Astrocyte of the hippocampus (primary cell): Measurements from ENCODE around the gene ASL.
"Not testable (repeated sequence)": the region's sequence is repeated elsewhere in the genome, so short reads cannot be mapped to it uniquely, and the experiment has no call there.

Experiments
- DNase-seq: peaks from one replicate; pipeline ENCODE4 v3.0.0; 2011; ENCODE audit warnings: low read depth, low spot score

Gene ASL

GRCh38 chr7:66076462-66077329 is 1.1 kb downstream of the ASL start:
- no peak for DNase-seq

DNA sequence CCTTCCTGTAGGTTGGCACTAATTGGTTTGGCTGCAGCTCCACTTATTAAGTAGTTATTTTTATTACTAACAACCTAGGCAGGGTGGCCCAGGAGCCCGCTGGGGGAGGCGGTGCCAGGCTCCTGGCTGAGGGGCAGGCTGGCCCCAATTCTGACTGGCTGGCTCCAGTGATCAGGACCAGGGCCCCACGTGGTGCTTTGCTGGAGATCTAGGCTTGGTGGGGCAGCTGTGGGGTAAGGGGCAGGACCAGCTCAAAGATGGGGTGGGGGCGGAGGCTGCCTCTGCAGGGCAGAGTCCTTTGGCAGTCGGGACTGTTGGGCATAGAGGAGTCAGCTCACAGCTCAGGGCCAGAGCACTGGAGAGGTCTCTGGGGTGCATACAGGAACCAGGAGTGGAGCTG is 2.4 kb downstream of the ASL start:
- no peak for DNase-seq

GRCh38 chr7:66082083-66082482 is 6.5 kb downstream of the ASL start:
- DNase-seq, result no peak

DNA sequence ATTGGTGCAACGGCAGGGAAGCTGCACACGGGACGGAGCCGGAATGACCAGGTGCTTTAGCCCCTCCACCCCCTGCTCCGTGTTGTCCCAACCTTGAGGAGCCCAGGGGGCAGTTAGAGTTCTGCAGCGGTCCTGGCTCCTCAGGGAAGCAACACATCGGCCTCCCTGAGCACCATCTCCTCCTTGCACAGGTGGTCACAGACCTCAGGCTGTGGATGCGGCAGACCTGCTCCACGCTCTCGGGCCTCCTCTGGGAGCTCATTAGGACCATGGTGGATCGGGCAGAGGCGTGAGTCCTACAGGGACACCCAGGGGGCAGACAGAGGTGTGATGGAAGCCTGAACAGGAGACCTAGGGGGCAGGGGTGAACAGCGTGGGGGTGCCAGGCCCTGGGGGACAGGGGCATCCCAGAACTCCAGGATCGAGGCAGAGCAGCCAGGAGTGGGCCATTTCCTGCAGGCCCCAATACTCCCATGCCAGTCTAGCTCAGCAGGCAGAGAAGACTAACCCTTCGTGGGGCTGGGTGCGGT is 7.3 kb downstream of the ASL start:
- no peak for DNase-seq

DNA sequence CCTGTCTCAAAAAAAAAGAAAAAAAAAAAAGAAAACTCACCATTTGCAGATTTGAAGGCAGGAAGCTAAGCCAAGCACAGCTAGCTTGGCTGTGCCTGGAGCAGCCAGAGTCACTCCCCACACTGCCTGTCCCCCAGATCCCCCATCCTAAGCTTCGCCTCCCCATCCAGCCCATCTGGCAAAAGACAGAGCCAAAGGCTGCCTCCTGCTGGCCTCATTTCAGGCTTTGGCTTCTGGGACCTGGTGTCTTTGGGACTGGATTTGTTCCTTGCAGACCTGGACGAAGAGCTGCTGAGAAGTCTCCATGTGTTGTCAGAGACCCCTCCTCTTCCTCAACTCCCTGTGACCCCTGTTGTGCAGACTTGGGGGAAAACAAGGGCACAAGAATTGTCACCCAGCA is 8.1 kb downstream of the ASL start:
- DNase-seq, result no peak

DNA sequence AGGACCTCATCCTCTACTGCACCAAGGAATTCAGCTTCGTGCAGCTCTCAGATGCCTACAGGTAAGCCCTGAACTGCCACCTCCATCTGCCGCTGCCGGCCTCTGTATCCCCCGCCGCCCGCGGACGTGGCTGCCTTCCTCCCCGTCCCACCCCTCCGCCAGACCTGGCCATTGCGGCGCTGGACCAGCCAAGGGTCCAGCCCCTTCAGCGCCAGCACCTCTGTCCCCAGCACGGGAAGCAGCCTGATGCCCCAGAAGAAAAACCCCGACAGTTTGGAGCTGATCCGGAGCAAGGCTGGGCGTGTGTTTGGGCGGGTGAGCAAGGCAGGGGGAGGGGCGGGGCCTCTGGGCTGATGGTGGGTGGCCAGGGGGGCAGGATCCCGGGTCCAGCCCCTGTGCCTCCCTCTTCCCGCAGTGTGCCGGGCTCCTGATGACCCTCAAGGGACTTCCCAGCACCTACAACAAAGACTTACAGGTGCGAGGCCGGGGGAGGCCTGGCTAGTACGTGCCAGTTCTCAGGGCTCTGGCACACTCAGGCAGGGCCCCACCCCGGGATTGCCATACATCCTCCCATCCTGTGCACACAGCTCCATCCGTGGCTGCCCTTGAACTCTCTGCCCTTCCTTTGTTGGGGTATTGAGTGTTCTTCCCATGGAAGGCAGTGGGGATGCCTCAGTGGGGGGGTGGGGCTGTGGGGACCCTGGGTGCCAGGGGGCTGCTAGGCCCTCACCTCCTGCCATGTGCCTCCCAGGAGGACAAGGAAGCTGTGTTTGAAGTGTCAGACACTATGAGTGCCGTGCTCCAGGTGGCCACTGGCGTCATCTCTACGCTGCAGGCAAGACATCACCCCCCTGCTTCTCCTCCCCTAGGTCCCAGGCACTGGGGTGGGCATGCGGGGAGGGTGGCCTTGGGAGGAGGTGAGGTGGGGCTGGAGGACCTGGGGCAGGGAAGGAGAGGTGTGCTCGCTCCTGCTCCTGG is 13.5 kb downstream of the ASL start:
- DNase-seq, result no peak

- no peak for DNase-seq
These were observed 17.0 kb downstream of the ASL start for GRCh38 chr7:66092654-66093053.

DNA sequence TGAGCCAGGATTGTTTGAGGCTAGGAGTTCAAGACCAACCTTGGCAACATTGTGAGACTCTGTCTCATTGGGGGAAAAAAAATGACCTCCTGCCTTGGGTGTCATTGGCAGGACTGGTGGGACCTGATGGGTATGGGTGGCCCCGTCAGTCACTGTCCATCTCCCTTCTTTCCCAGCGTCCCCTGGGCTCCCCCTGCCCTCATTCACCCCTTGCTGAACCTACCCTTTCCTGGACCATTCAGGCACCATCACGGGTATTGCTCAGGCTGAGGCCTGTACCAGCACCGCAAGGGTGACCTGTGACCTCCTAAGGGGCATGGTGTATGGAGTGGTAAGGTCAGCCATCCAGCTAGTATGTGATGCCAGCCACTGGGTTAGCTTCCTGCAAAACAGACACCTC is 19.4 kb downstream of the ASL start:
- no peak for DNase-seq

DNA sequence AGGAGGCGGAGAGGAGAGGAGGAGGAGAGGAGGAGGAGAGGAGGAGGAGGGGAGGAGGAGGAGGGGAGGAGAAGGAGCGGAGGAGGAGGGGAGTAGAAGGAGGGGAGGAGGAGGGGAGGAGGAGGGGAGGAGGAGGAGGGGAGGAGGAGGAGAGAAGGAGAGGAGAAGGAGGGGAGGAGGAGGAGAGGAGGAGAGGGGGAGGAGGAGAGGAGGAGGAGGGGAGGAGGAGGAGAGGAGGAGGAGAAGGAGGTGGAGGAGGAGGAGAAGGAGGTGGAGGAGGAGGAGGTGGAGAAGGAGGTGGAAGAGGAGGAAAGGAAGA is 23.6 kb downstream of the ASL start:
- no peak for DNase-seq

- DNase-seq, result peak; percentile 82
These were observed 24.2 kb downstream of the ASL start for GRCh38 chr7:66099551-66100407.

DNA sequence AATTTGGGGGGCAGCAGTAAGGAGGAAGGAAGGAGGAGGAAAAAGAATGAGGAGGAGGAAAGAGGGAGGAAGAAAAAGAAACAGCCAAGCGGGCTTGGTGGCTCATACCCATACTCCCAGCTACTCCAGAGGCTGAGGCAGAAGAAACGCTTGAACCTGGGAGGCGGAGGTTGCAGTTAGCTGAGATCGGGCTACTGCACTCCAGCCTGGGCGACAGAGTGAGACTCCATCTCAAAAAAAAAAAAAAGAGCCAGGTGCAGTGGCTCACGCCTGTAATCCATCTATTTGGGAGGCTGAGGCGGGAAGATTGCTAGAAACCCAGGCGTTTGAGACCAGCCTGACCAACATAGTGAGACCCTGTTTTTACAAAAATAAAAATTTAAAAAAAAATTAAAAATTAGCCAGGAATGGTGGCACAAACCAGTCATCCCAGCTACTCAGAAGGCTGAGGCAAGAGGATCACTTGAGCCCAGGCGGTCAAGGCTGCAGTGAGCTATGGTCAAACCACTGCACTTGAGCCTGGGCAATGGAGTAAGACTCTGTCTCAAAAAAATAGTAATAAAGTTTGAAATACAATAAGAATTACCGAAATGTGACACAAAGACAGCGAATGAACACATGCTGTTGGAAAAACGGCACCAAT is 24.9 kb downstream of the ASL start:
- DNase-seq, result no peak

DNA sequence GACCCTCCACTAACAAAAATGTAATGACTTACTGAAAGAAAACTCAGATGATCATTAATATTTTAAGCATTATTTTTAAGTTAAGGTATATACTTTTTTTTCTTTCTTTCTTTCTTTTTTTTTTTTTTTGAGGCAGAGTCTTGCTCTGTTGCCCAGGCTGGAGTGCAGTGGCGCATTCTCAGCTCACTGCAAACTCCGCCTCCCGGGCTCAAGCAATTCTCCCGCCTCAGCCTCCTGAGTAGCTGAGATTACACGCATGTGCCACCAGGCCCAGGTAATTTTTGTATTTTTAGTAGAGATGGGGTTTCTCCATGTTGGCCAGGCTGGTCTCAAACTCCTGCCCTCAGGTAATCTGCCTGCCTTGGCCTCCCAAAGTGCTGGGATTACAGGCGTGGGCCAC is 26.5 kb downstream of the ASL start:
- DNase-seq, result not testable (repeated sequence)

DNA sequence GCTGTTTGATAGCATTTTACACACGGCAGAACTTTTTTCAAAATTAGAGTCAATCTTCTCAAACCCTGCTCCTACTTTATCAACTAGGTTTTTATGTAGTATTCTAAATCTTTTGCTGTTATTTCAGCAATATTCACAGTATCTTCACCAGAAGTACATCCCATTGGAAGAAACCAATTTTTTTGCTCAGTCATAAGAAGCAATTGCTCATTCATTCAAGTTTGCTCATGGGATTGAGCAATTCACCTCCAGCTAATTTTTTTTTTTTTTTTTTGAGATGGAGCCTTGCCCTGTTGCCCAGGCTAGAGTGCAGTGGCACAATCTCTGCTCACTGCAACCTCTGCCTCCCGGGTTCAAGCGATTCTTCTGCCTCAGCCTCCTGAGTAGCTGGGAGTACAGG is 28.4 kb downstream of the ASL start:
- DNase-seq, result not testable (repeated sequence)

GRCh38 chr7:66105263-66105748 is 29.7 kb downstream of the ASL start:
- no peak for DNase-seq

- not testable (repeated sequence) for DNase-seq
These were observed 32.8 kb downstream of the ASL start for GRCh38 chr7:66108410-66108809.

DNA sequence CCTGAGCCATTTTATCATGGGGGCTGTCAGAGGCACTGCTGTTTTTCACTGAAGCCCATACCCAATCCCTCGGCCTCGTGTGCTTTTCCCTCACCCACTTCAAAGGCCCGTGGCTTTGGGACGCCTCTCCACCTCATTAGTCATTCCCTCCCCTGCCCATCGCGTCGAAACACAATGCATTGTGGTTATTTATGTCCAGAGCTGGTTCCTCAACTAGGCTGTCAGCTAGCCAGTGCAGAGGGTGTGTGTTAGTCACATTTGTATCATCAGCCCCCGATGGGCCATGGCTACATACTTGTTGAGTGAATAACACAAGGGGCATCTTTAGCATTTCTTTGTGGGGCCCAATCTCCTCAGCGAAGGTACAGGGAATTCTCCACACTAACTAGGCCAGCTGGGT is 35.2 kb downstream of the ASL start:
- peak; percentile 94 for DNase-seq

DNA sequence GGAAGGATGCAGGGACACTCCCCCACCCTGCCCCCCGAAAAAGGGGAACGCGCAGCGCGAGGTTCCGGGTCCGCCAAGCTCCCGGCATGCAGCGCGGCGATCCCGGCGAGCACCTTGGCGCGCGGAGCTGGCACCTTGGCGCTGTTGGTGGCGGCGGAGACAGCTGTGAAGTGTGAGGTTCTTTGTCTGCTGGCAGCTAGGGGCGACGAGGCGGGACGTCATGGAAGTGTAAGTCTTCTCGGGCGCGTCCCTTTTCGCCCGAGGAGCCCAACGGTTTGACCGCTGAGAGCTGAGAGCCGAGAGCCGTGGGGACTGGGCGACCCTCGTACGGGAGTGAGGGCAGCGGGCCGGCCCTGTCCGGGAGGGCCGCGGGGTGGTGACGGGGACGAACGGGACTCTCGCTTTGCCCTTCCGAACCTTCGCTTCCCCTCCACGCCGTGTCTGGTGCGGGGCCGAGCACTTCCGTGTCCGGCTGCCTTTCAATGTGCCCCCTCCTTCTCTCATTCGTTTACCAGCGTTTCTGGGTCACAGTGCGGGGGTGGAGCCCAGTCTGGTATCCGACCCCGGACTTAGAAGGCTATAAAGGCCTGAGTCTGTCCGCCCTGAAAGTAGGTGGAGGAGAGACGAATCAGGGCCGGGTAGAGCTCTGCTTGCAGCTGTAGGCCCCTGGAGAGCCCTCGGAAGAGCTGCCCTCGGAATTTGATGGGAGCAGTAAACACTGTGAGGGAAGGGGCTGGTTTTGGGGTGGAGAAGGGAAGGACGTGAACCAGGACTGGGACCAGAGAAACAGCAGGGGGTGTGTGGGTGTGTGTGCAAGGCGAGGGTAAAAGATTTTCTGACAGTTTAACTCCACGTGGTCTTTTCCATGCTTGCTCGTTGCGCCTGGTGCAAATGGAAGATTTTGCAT is 39.4 kb downstream of the ASL start, which contains the start of gene CRCP:
TSS of gene CRCP (plus strand) at position 105 of the 907 bp plus-strand sequence. CDS start at position 221, 116 bp downstream.
- DNase-seq, result peak; percentile 88

DNA sequence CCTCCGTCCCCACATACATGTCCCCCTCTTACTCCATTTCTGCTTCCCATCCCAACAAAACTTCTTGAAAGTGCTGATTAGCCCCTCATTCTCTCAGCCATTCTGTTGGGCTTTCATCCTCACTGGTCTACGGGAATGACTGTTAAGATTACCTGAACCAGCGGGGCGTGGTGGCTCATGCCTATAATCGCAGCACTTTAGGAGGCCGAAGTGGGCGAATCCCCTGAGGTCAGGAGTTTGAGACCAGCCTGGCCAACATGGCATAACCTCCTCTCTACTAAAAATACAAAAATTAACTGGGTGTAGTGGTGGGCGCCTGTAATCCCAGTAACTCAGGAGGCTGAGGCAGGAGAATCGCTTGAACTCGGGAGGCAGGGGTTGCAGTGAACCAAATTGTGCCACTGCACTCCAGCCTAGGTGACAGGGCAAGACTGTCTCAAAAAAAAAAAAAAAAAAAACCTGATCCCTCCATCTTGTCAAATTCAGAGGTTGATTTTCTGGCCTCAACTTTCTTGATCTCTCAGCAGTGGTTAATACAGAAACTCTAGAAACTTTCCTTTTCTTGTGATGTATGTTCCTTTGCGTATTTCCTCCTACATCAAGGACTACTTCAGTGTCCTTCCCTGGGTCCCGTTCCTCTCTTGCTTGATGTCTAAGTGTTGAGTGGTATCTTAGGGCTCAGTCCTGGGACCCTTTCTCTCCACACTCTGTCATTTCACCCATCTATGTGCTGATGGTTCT is 41.2 kb downstream of the ASL start:
- DNase-seq, result not testable (repeated sequence)

DNA sequence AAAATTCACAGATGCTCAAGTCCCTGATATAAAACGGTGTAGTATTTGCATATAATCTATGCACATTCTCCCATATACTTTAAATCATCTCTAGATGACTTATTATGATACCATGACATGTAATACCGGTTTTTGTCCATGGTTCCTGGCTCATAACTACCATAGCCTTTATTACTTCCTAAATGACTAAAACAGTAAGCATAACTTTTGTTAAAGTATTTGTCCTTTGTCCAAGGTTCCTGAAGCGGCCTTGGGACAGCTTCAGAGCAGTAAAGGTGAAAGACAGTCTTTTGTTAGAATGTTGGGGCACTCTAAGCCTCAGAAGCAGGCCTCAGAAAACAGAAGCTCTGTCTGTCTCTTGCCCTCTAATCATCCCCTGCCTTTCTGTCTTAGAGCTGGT is 43.0 kb downstream of the ASL start:
- DNase-seq, result no peak
